Stimulated activated CD4-positive, alpha-beta T cell treated with anti-CD3 and anti-CD28 coated beads, Interleukin-4, amount 100 ng/mL, for 1 hour (primary cell): ENCODE data around the gene MARCHF2.

Experiments used
- DNase-seq: peaks from one replicate; pipeline ENCODE4 v3.0.0-alpha.2; 2020

Gene MARCHF2

GRCh38 chr19:8481616-8482015 lies 68.5 kb downstream of the MARCHF2 start:
- no peak for DNase-seq

GRCh38 chr19:8482696-8483095 lies 69.6 kb downstream of the MARCHF2 start:
- no peak for DNase-seq

GRCh38 chr19:8483165-8483564 lies 70.1 kb downstream of the MARCHF2 start:
- DNase-seq: no peak

- DNase-seq: no peak
Measured at GRCh38 chr19:8484331-8484894, 71.3 kb downstream of the MARCHF2 start.

GRCh38 chr19:8485561-8486371 lies 72.7 kb downstream of the MARCHF2 start:
- DNase-seq: no peak

GRCh38 chr19:8486661-8487136 lies 73.6 kb downstream of the MARCHF2 start:
- DNase-seq: no peak

- DNase-seq: peak; percentile 48
Measured at GRCh38 chr19:8487137-8487851, 74.2 kb downstream of the MARCHF2 start.

- DNase-seq: no peak
Measured at GRCh38 chr19:8488365-8488764, 75.3 kb downstream of the MARCHF2 start.
